Upper lobe of left lung (tissue), 4 donors: Measurements from ENCODE around the gene SLC26A11.

Source experiments
- CTCF ChIP-seq, 6 experiments: fragments of 450-650 bp in 4 of 6; fragments of 200-600 bp in 2 of 6; sonication (generic) in 2 of 6; IDR thresholded peaks; one replicate each; pipeline ENCODE4 v1.5.1; 2016 to 2019; ENCODE audit warnings: antibody characterized with exemption in 6 of 6
- EP300 ChIP-seq, 4 donors: sonication (generic); formaldehyde crosslinking; IDR thresholded peaks; one replicate each; pipeline ENCODE4 v1.5.1; 2017; ENCODE audit warnings: antibody characterized with exemption in 4 of 4, control low read depth in 2 of 4
- POLR2A ChIP-seq, 4 donors: fragments of 450-650 bp; IDR thresholded peaks; one replicate each; pipeline ENCODE4 v1.5.1; 2016 to 2017; ENCODE audit warnings: antibody characterized with exemption in 4 of 4, mild to moderate bottlenecking in 2 of 4

- TF ChIP-seq CTCF (IDR thresholded peaks at IDR 0.05) (no peak), EP300 (IDR thresholded peaks at IDR 0.05) (no peak), POLR2A (IDR thresholded peaks at IDR 0.05) (no peak)
Measured at GRCh38 chr17:80296221-80296620, 76.0 kb downstream of the SLC26A11 start.
